ENCODE data around the gene RHOBTB3. TPM values are rescaled to one million over a fixed set of nuclear protein-coding genes. Genes with fewer than 3 reads are reported as not detected.

Gene RHOBTB3
- total RNA-seq, 1 donor = 314 TPM

- H3K4me1 ChIP-seq (ENCODE audit: insufficient read depth, low read length) = peaks cover 49% of the 10 kb centered on the region
- TF ChIP-seq CTCF (IDR thresholded peaks at IDR 0.05; ENCODE audit: extremely low read depth, low read depth, low read length) = no peak
- peaks cover 29% of the 10 kb centered on the region for H3K36me3 ChIP-seq (ENCODE audit: insufficient read depth, low read length)
- H4K20me1 ChIP-seq (ENCODE audit: insufficient read depth, low read length) = peaks cover 4% of the 10 kb centered on the region
- peak overlapping the region; percentile 77 for H3K4me2 ChIP-seq (ENCODE audit: insufficient read depth, low read length)
- H2AFZ ChIP-seq (ENCODE audit: low read length) = no peak overlapping the region
- H3K9me3 ChIP-seq (ENCODE audit: low read depth, low read length) = no peaks in the 10 kb centered on the region
- peak overlapping the region; percentile 94 for H3K4me3 ChIP-seq (ENCODE audit: insufficient read depth, low read length)
- no peaks in the 10 kb centered on the region for H3K27me3 ChIP-seq (ENCODE audit: insufficient read depth, low read length)
- DNase-seq (ENCODE audit: insufficient read length, low spot score, missing footprints) = no peak
- peaks cover 78% of the 10 kb centered on the region for H3K79me2 ChIP-seq (ENCODE audit: insufficient read depth, low read length)
- H3K27ac ChIP-seq (ENCODE audit: low read depth, low read length) = peak overlapping the region; percentile 87
Observed at GRCh38 chr5:95734187-95734586, 3.1 kb downstream of the RHOBTB3 start.

- peak overlapping the region; percentile 87 for H3K27ac ChIP-seq (ENCODE audit: low read depth, low read length)
- no peaks in the 10 kb centered on the region for H3K27me3 ChIP-seq (ENCODE audit: insufficient read depth, low read length)
- peaks cover 84% of the 10 kb centered on the region for H3K79me2 ChIP-seq (ENCODE audit: insufficient read depth, low read length)
- no peak for TF ChIP-seq CTCF (IDR thresholded peaks at IDR 0.05; ENCODE audit: extremely low read depth, low read depth, low read length)
- H3K4me1 ChIP-seq (ENCODE audit: insufficient read depth, low read length) = peaks cover 42% of the 10 kb centered on the region
- no peak overlapping the region for H2AFZ ChIP-seq (ENCODE audit: low read length)
- H3K4me3 ChIP-seq (ENCODE audit: insufficient read depth, low read length) = peak overlapping the region; percentile 94
- H4K20me1 ChIP-seq (ENCODE audit: insufficient read depth, low read length) = peaks cover 4% of the 10 kb centered on the region
- no peaks in the 10 kb centered on the region for H3K9me3 ChIP-seq (ENCODE audit: low read depth, low read length)
- H3K4me2 ChIP-seq (ENCODE audit: insufficient read depth, low read length) = peak overlapping the region; percentile 77
- DNase-seq (ENCODE audit: insufficient read length, low spot score, missing footprints) = no peak
- H3K36me3 ChIP-seq (ENCODE audit: insufficient read depth, low read length) = peaks cover 37% of the 10 kb centered on the region
Observed at GRCh38 chr5:95734906-95735305, 3.8 kb downstream of the RHOBTB3 start.

- Histone ChIP-seq H3K4me1 (ENCODE audit: insufficient read depth, low read length) (peaks cover 38% of the 10 kb centered on the region), H3K4me2 (ENCODE audit: insufficient read depth, low read length) (peak overlapping the region; percentile 77), H3K27me3 (ENCODE audit: insufficient read depth, low read length) (no peaks in the 10 kb centered on the region), H3K79me2 (ENCODE audit: insufficient read depth, low read length) (peaks cover 87% of the 10 kb centered on the region), H2AFZ (ENCODE audit: low read length) (no peak overlapping the region), H3K27ac (ENCODE audit: low read depth, low read length) (peak overlapping the region; percentile 87), H3K4me3 (ENCODE audit: insufficient read depth, low read length) (peak overlapping the region; percentile 94), H3K9me3 (ENCODE audit: low read depth, low read length) (no peaks in the 10 kb centered on the region), H3K36me3 (ENCODE audit: insufficient read depth, low read length) (peaks cover 41% of the 10 kb centered on the region), H4K20me1 (ENCODE audit: insufficient read depth, low read length) (peaks cover 4% of the 10 kb centered on the region)
- no peak for TF ChIP-seq CTCF (IDR thresholded peaks at IDR 0.05; ENCODE audit: extremely low read depth, low read depth, low read length)
- no peak for DNase-seq (ENCODE audit: insufficient read length, low spot score, missing footprints)
Observed at GRCh38 chr5:95735406-95735805, 4.3 kb downstream of the RHOBTB3 start.

GRCh38 chr5:95738072-95738471 is 6.9 kb downstream of the RHOBTB3 start:
- Histone ChIP-seq H3K27me3 (ENCODE audit: insufficient read depth, low read length) (no peaks in the 10 kb centered on the region), H3K4me2 (ENCODE audit: insufficient read depth, low read length) (no peak overlapping the region), H3K36me3 (ENCODE audit: insufficient read depth, low read length) (peaks cover 41% of the 10 kb centered on the region), H3K4me1 (ENCODE audit: insufficient read depth, low read length) (peaks cover 38% of the 10 kb centered on the region), H3K4me3 (ENCODE audit: insufficient read depth, low read length) (no peak overlapping the region), H4K20me1 (ENCODE audit: insufficient read depth, low read length) (peaks cover 4% of the 10 kb centered on the region), H3K79me2 (ENCODE audit: insufficient read depth, low read length) (peaks cover 81% of the 10 kb centered on the region), H3K27ac (ENCODE audit: low read depth, low read length) (no peak overlapping the region), H3K9me3 (ENCODE audit: low read depth, low read length) (no peaks in the 10 kb centered on the region), H2AFZ (ENCODE audit: low read length) (no peak overlapping the region)
- TF ChIP-seq CTCF (IDR thresholded peaks at IDR 0.05; ENCODE audit: extremely low read depth, low read depth, low read length) = no peak
- DNase-seq (ENCODE audit: insufficient read length, low spot score, missing footprints) = no peak

All from osteoblast (primary cell).